Natural killer cell (primary cell): ENCODE data around the gene TRIM39. TPM values are rescaled to one million over a fixed set of nuclear protein-coding genes. Genes with fewer than 3 reads are reported as not detected.
A peak's percentile ranks its signal among the peaks of the same experiment; 100 is the strongest.

Experiments used
- ATAC-seq, 3 donors: fragments of 150-1000 bp in 2 of 3; fragments of 200-7000 bp in 1 of 3; cut with Tn5 transposase; 1 replicate in 1 of 3; 2 replicates in 2 of 3; pipeline ENCODE4 v1.10.0; 2021; ENCODE audit warnings: mild to moderate bottlenecking in 2 of 3, moderate library complexity in 2 of 3
- DNase-seq, 2 donors: peaks; one replicate each; pipeline versions ENCODE4 v3.0.0 to v3.0.0-alpha.2; 2013 to 2021; ENCODE audit warnings: mixed read lengths in 1 of 2
- H3K27ac ChIP-seq: one replicate; pipeline ENCODE4 v1.5.1; 2013; ENCODE audit warnings: mild to moderate bottlenecking, low read length
- H3K27me3 ChIP-seq: one replicate; pipeline ENCODE4 v1.6.1; 2013; ENCODE audit warnings: low read length; ENCODE audit not compliant: control insufficient read depth, insufficient read depth
- H3K36me3 ChIP-seq: one replicate; pipeline ENCODE4 v1.6.1; 2013; ENCODE audit warnings: low read length; ENCODE audit not compliant: control insufficient read depth, insufficient read depth
- H3K4me1 ChIP-seq: one replicate; pipeline ENCODE4 v1.6.1; 2013; ENCODE audit warnings: low read length; ENCODE audit not compliant: control insufficient read depth, insufficient read depth
- H3K4me3 ChIP-seq: one replicate; pipeline ENCODE4 v1.5.1; 2013; ENCODE audit warnings: low read length
- H3K9me3 ChIP-seq: one replicate; pipeline ENCODE4 v1.6.1; 2013; ENCODE audit warnings: low read length; ENCODE audit not compliant: control insufficient read depth, insufficient read depth
- H3K27ac Mint-ChIP-seq, 2 donors: one replicate each; pipeline ENCODE4 v1.8.0; 2022; ENCODE audit warnings: mild to moderate bottlenecking in 2 of 2, mixed read lengths in 2 of 2, moderate library complexity in 1 of 2
- H3K27me3 Mint-ChIP-seq, 2 donors: one replicate each; pipeline ENCODE4 v1.8.0; 2022; ENCODE audit warnings: low read depth in 2 of 2, mixed read lengths in 2 of 2
- H3K36me3 Mint-ChIP-seq: one replicate; pipeline ENCODE4 v1.8.0; 2022; ENCODE audit warnings: mixed read lengths
- H3K4me1 Mint-ChIP-seq, 2 donors: one replicate each; pipeline ENCODE4 v1.8.0; 2022; ENCODE audit warnings: mixed read lengths in 2 of 2
- H3K4me3 Mint-ChIP-seq: one replicate; pipeline ENCODE4 v1.8.0; 2022; ENCODE audit warnings: mild to moderate bottlenecking, moderate library complexity, mixed read lengths
- H3K9me3 Mint-ChIP-seq, 2 donors: one replicate each; pipeline ENCODE4 v1.8.0; 2022; ENCODE audit warnings: mixed read lengths in 2 of 2
- CTCF ChIP-seq: fragments of 200-600 bp; IDR thresholded peaks from one replicate; pipeline ENCODE4 v1.8.0; 2022; ENCODE audit warnings: antibody characterized with exemption
- WGBS: methylation state at CpG from one replicate; pipeline ENCODE4 v1.1.7; 2013; ENCODE audit warnings: missing lambda C conversion rate; ENCODE audit not compliant: insufficient coverage; 5-methylcytosine and 5-hydroxymethylcytosine counted together
- intact Hi-C: fragments of 100-400 bp; cut with micrococcal nuclease; formaldehyde crosslinking; loops from one replicate; pipeline ENCODE4 v1.14.2; 2022
- total RNA-seq, 4 donors: library from RNA; stranded (reverse); fragments of 120-200 nt in 1 of 4; gene quantifications; one replicate each; pipeline versions ENCODE4 v1.2.3 to v1.2.4, GENCODE V29; 2013 to 2022

Gene TRIM39
- total RNA-seq, 3 donors from 2014 or later (not counting 1 experiment from before 2014, with no cell fraction given): 32.1 to 40.1 (median 38.5) TPM

- intact Hi-C loops: no loop called here
- ATAC-seq (peak in 2 of 3 donors; percentile 31 to 43), DNase-seq (peak in 1 of 2 donors; percentile 23)
- Histone ChIP-seq H3K4me3 (no peak overlapping the region), H3K36me3 (peaks cover 27% of the 10 kb centered on the region), H3K4me1 (peaks cover 23% of the 10 kb centered on the region), H3K27ac (no peak overlapping the region), H3K9me3 (no peaks in the 10 kb centered on the region), H3K27me3 (no peaks in the 10 kb centered on the region)
- Mint-ChIP-seq H3K36me3 (peaks cover 7% of the 10 kb centered on the region), H3K4me3 (peak overlapping the region; percentile 56), H3K9me3 (no peaks in the 10 kb centered on the region), H3K27ac (peak overlapping the region; percentile 56 to 69), H3K4me1 (peaks cover 73 to 85% of the 10 kb centered on the region in 2 donors), H3K27me3 (no peaks in the 10 kb centered on the region)
- WGBS: 44% methylated on average over 4 of the region's 6 CpGs
- TF ChIP-seq CTCF: no peak
Measured at GRCh38 chr6:30317913-30318589, 8.7 kb upstream of the TRIM39 start.

GRCh38 chr6:30319146-30319835 lies 7.4 kb upstream of the TRIM39 start:
- intact Hi-C loops: no loop called here
- H3K36me3 ChIP-seq: peaks cover 15% of the 10 kb centered on the region
- ATAC-seq (no peak), DNase-seq (no peak)
- H3K9me3 ChIP-seq: no peaks in the 10 kb centered on the region
- no peak overlapping the region for H3K4me3 ChIP-seq
- H3K9me3 Mint-ChIP-seq: no peaks in the 10 kb centered on the region
- H3K4me3 Mint-ChIP-seq: peak overlapping the region; percentile 17
- WGBS: 58% methylated on average over 1 of the region's 1 CpG
- H3K27ac ChIP-seq: no peak overlapping the region
- no peaks in the 10 kb centered on the region for H3K27me3 ChIP-seq
- H3K27ac Mint-ChIP-seq: peak overlapping the region; percentile 35 to 69
- H3K4me1 ChIP-seq: peaks cover 26% of the 10 kb centered on the region
- H3K4me1 Mint-ChIP-seq: peaks cover 68 to 82% of the 10 kb centered on the region in 2 donors
- no peak for TF ChIP-seq CTCF
- H3K27me3 Mint-ChIP-seq: no peaks in the 10 kb centered on the region
- H3K36me3 Mint-ChIP-seq: no peaks in the 10 kb centered on the region

- Mint-ChIP-seq H3K27me3 (no peaks in the 10 kb centered on the region), H3K9me3 (no peaks in the 10 kb centered on the region), H3K4me3 (no peak overlapping the region), H3K27ac (peak overlapping the region; percentile 54 to 73), H3K36me3 (no peaks in the 10 kb centered on the region), H3K4me1 (peaks cover 72 to 90% of the 10 kb centered on the region in 2 donors)
- ATAC-seq (no peak), DNase-seq (no peak)
- Histone ChIP-seq H3K36me3 (peaks cover 4% of the 10 kb centered on the region), H3K4me3 (no peak overlapping the region), H3K27me3 (no peaks in the 10 kb centered on the region), H3K4me1 (peaks cover 41% of the 10 kb centered on the region), H3K27ac (no peak overlapping the region), H3K9me3 (no peaks in the 10 kb centered on the region)
- no peak for TF ChIP-seq CTCF
- 88% methylated on average over 5 of the region's 6 CpGs for WGBS
- intact Hi-C loops: no loop called here
Measured at GRCh38 chr6:30321692-30322388, 4.9 kb upstream of the TRIM39 start.
